GM12891 (cell line): Measurements from ENCODE around the gene STK11IP.
"Not testable (repeated sequence)": the region's sequence is repeated elsewhere in the genome, so short reads cannot be mapped to it uniquely, and the experiment has no call there.

ENCODE experiments used
- DNase-seq: peaks from one replicate; pipeline ENCODE4 v3.0.0; 2011; ENCODE audit warnings: low spot score; ENCODE audit not compliant: insufficient read length
- FAIRE-seq: peaks from 2 replicates; lab custom pipeline; 2011; peaks lifted over from hg19 to GRCh38; lab: Jason Lieb, UNC
- PAX5 ChIP-seq: IDR thresholded peaks from 2 replicates; pipeline ENCODE4 v1.6.1; 2011; ENCODE audit warnings: low read length, moderate library complexity, mild to moderate bottlenecking; ENCODE audit not compliant: insufficient read depth, severe bottlenecking
- POLR2A ChIP-seq: IDR thresholded peaks from 2 replicates; pipeline ENCODE4 v1.6.1; 2011; ENCODE audit warnings: low read depth, low read length, control low read depth
- POLR2AphosphoS5 ChIP-seq: IDR thresholded peaks from 2 replicates; pipeline ENCODE4 v1.6.1; 2011; ENCODE audit warnings: low read depth, low read length, control low read depth
- POU2F2 ChIP-seq: IDR thresholded peaks from 2 replicates; pipeline ENCODE4 v1.6.1; 2011; ENCODE audit warnings: low read depth, mild to moderate bottlenecking, control low read depth, low read length, moderate library complexity
- SPI1 ChIP-seq: IDR thresholded peaks from 2 replicates; pipeline ENCODE4 v1.6.1; 2011; ENCODE audit warnings: low read depth, low read length, control low read depth
- TAF1 ChIP-seq: IDR thresholded peaks from 2 replicates; pipeline ENCODE4 v1.6.1; 2011; ENCODE audit warnings: low read depth, low read length, control low read depth

Gene STK11IP

DNA sequence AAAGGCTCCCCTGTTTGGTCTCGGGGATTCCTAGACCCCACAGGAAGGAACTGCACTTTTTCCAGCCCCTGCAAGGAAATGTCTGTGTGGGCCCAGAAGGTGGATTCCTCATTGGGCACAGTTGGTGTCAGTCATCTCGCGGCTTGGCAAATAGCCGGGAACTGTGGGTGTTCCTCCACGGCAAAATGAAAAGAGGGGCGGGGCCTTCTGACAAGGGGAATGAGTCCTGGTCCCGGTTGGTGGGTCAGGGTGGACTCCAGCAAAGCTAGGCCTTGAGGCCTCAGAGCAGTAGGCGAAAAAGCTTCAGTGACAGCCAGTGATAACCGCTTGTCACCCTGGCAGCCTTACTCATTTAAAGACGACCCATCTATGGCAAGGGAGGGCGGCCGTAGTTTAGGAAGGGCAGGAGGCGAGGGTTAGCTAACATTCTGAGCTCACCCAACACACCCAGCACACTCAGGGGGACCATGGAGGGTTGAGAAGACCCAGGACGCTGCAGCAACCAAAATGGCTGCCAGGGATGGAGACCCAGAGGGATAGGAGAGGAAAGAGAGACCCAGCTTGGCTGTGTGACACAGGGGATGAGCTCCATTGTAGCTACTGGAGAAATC, 46.2 kb downstream of the STK11IP start:
- DNase-seq (no peak), FAIRE-seq (no peak)
- no peak for TF ChIP-seq POLR2A
- no peak for TF ChIP-seq POU2F2
- TF ChIP-seq SPI1, result no peak
- TF ChIP-seq POLR2AphosphoS5, result no peak
- no peak for TF ChIP-seq TAF1
- no peak for TF ChIP-seq PAX5

DNA sequence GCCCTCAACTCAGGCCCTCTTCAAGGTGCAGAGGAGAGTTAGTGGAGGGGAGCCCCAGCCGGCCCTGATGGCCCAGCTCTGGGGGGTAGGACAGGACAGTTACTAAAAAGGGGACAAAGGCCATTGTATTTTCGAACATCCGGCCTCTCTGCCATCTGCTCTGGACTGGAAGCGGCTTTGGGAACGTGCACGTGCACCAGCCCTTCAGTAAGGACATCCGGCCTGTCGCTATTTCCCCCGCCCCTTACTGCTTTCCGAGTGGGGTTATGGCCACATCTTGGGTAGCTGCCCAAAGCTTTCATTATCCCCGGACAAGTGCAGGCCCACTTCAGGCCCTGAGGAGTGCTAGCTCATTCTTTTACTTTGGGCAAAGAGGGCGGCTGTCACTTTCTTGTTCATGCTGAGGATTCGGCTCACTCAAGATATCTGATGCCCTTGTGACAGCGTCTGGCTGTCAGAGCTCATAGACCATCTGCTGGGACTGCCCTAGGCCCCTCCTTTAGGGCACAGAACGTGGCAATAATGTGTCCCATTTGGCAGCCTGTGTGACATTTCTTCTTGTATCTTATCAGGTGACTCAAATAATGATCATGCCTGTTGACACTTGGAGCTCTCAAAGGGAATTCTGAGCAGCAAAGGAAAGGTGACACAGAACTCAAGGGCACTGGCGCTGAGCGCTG, 47.3 kb downstream of the STK11IP start:
- DNase-seq (no peak), FAIRE-seq (no peak)
- TF ChIP-seq PAX5 (no peak), POLR2AphosphoS5 (no peak), POU2F2 (no peak), TAF1 (no peak), SPI1 (no peak)

DNA sequence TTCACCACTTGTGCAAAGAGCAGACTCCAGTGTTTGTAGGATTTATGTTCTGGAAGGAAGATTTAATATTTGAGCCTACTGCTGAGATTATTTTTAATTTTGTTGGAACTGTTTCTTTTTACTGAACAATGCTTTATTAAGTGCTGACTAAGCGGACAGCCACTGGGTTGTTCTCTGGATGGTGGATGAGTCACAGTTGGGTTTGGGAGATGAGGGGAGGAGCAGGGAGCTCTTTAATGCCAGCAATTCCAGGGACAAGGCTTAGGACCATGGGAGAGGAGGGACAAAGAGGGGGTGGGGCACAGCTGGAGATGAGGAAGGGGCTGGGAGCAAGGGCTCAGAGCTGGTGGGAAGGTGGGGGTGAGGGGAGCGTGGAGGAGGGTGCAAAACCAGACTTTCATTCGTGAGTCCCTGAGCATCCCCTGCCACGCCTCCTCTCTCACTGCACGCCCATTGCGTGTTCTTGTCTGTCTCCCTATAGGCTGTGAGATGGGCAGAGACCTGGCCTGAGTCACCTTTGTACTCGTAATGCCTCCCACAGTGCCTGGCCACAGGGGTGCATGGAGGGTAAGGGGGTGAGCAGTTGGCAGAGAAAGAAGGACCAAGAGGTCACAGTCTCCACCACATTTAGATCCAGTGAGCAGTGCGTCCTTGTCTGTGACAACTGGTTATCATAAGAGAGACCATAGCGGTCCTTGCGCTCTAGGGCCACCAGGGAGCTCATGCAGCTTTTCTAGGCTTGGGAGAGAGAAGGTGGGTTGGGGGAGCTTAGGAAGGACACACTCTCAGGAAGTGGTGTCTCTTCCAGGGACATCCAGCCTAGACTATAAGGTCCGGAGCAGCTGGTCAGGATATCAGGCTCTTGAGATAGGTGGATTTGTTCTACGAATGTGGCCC, 48.2 kb downstream of the STK11IP start:
- FAIRE-seq, result no peak
- DNase-seq, result no peak
- TF ChIP-seq POLR2A (no peak), POU2F2 (no peak), TAF1 (no peak), POLR2AphosphoS5 (no peak), PAX5 (no peak), SPI1 (no peak)

DNA sequence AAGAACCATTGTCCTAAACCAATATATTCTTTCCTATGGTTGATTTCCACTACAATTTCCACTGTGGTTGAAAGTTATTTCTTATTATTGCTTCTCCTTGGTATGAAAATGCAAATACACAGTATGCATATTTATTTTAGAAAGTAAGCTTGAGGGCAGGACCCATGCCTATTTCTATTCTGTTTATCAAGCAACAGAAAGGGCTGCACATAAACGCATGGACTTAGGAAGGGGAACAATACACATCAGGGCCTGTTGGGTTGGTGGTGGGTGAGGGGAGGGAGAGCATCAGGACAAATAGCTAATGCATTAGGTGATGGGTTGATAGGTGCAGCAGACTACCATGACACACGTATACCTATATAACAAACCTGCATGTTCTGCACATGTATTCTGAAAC, 50.5 kb downstream of the STK11IP start:
- TF ChIP-seq TAF1 (no peak), POLR2AphosphoS5 (no peak), SPI1 (no peak), POU2F2 (no peak), POLR2A (no peak), PAX5 (no peak)
- FAIRE-seq, result no peak
- DNase-seq, result no peak

DNA sequence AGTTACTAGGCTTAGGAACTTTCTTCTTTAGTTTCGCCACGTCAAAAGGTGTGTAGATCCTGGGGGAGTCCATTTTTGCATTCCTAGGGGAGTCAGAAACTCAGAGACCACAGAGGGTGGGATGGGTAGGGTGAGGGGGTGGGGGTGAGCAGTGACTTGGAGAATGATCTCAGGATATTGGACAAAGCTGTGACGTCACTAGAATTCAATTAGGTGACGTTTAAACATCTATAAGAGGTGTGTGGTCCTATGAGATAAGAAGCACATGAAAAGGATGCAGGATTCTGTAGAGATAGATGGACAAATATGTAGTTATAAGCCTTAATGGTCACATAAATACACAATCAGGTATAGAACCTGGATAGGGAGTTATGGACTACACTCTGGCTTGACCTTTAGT, 51.3 kb downstream of the STK11IP start:
- no peak for FAIRE-seq
- DNase-seq, result no peak
- TF ChIP-seq PAX5 (no peak), POLR2A (no peak), TAF1 (no peak), POLR2AphosphoS5 (no peak), SPI1 (no peak)

DNA sequence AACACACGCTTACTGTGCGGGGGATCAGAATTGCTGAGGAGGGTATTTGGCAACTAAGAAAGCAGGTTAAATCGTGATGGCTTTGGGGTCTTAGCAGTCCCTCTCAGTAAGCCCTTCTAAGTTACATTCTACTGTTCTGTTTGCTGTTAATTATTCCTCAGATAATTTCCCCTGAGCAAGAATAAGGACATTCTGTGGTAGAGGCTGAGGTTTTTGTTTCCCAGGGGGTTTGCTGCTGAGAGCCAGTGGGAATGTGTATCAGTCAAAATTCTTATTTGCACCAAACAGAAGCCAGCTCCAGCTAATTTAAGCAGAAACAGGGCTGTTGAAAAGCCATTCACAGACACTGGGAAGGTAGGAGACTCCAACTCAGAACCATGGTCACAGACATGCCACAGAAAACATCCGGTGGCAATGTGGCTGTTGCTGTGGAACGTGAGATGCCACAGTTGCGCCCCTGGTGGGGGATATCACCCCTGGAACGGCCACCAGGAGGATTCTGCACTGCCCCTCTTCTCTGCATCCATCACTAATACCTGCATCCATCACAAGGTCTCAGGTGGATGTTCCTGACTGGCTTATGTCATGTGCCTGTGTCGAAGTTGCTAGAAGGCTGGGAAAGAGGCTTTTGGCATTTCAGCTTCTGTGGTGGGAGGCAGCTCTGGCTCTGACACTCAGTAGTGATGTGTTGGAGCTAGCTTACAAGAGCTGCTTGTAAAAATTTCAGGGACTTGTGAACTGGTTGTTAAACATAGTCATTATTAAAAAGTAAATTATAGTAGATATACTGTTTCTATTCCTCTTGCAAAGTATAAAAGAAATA, 53.0 kb downstream of the STK11IP start:
- FAIRE-seq (no peak), DNase-seq (no peak)
- TF ChIP-seq PAX5 (no peak), POLR2AphosphoS5 (no peak), POU2F2 (no peak), POLR2A (no peak), SPI1 (no peak), TAF1 (no peak)

DNA sequence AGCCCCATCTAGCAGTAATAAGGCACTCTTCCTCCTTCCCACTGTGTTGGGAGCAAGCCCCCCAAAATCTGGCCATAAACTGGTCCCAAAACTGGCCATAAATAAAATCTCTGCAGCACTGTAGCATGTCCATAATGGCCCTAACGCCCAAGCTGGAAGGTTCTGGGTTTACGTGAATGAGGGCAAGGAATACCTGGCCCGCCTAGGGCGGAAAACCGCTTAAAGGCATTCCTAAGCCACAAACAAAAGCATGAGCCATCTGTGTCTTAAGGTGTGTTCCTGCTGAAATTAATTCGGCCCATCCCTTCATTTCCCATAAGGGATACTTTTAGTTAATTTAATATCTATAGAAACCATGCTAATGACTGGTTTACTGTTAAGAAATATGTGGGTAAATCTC, 54.0 kb downstream of the STK11IP start:
- FAIRE-seq, DNase-seq: not testable (repeated sequence)

DNA sequence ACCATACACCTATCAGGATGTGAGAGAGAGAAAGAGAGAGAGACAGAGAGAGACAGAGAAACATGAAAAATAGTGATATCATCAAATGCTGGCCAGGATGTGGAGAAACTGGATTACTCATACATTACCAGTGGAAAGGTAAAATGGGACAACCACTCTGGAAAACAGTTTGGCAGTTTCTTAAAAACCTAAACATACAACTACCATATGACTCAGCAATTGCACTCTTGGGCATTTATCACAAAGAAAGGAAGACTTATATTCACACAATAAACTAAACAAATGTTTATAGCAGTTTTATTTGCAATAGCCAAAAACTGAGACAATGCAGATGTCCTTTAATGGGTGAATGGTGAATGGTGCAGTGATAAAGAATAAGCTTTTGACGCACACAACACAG, 58.9 kb downstream of the STK11IP start:
- DNase-seq (no peak), FAIRE-seq (no peak)
- TF ChIP-seq POLR2AphosphoS5 (no peak), POU2F2 (no peak)

DNA sequence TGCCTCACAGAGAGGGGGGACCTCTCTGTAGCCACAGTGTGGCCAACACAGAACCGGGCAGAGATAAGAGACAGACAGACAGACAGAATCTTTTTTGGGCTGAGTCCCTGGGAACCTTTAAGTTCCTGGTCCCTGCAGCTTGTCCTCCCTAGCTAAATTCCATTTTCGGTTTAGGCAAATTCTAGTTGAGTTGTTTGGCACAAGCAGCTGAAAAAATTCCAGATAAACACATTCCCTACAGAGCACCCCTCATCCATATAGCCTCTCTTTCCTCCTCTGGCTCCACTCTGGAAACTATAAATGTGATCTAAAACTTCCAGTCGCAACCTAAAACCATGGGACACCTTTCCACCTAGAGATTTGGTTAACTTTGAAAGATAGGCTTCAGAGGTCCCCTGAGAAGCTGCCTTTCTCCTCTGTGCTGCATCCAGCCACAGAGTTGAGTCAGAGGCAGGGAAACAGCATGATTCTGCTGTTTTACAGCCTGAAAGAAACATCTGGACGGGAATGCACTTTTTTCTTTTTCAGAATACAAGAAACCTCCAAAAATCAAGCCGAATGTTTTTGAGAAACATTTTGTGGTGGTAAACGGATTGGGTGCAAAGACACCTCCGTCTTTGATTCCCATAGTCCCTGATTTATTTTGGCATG, 60.7 kb downstream of the STK11IP start:
- TF ChIP-seq SPI1 (no peak), POLR2AphosphoS5 (no peak), TAF1 (no peak), PAX5 (no peak), POLR2A (no peak), POU2F2 (no peak)
- FAIRE-seq (no peak), DNase-seq (no peak)

DNA sequence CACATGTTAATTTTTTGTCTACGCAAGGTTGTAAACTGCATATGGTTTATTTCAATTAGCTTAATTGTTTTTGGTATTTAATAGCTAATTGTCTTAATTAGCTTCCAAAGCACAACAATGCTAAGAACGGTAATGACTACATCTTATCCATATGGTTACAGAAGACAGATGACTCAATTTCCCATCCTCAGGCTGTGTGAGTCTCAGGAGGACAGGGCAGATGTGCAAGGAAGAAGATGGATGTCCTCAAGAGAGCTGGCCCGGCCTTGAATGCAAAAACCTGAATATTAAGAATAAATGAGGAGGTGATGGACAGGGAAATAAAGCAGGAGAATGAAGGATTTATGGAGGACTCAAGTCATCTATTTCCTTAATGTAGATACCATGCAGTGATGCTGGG, 61.2 kb downstream of the STK11IP start:
- FAIRE-seq (no peak), DNase-seq (no peak)
- TF ChIP-seq POLR2AphosphoS5, result no peak
- no peak for TF ChIP-seq POLR2A
- no peak for TF ChIP-seq SPI1
- no peak for TF ChIP-seq POU2F2
- no peak for TF ChIP-seq PAX5
- no peak for TF ChIP-seq TAF1
